Activated CD4-positive, alpha-beta memory T cell treated with anti-CD3 and anti-CD28 coated beads, Interleukin-2, amount 10 ng/mL, durations not matched to agents 7 days and 5 days (primary cell): Measurements from ENCODE around the gene GNLY. TPM values are rescaled to one million over a fixed set of nuclear protein-coding genes. Genes with fewer than 3 reads are reported as not detected.

Experiments
- CTCF ChIA-PET: fragments of 350-600 bp; sonication (Branson Sonifier 250); formaldehyde crosslinking; loops from one replicate; lab custom pipeline; 2021; ENCODE audit warnings: antibody characterized with exemption, inconsistent platforms; lab: Charles Lee
- POLR2A ChIA-PET: fragments of 350-600 bp; sonication (Branson Sonifier 250); formaldehyde crosslinking; loops from one replicate; lab custom pipeline; 2021; ENCODE audit warnings: antibody characterized with exemption; lab: Charles Lee
- DNase-seq: peaks from one replicate; pipeline ENCODE4 v3.0.0-alpha.2; 2020
- H3K27ac Mint-ChIP-seq: one replicate; pipeline ENCODE4 v1.8.0; 2021; ENCODE audit warnings: mild to moderate bottlenecking, mixed read lengths
- H3K27me3 Mint-ChIP-seq: one replicate; pipeline ENCODE4 v1.8.0; 2021; ENCODE audit warnings: mixed read lengths
- H3K36me3 Mint-ChIP-seq: one replicate; pipeline ENCODE4 v1.8.0; 2021; ENCODE audit warnings: low read depth, mixed read lengths
- H3K4me1 Mint-ChIP-seq: one replicate; pipeline ENCODE4 v1.8.0; 2021; ENCODE audit warnings: mixed read lengths
- H3K4me3 Mint-ChIP-seq: one replicate; pipeline ENCODE4 v1.8.0; 2021; ENCODE audit warnings: mild to moderate bottlenecking, mixed read lengths
- H3K9me3 Mint-ChIP-seq: one replicate; pipeline ENCODE4 v1.8.0; 2021; ENCODE audit warnings: mixed read lengths
- total RNA-seq, 2 experiments: library from RNA; stranded (reverse); gene quantifications; one replicate each; pipeline ENCODE4 v1.2.3, GENCODE V29; 2021

Gene GNLY
- total RNA-seq, 2 experiments from 2014 or later, result 569 to 599 TPM

- H3K9me3 Mint-ChIP-seq, result no peaks in the 10 kb centered on the region
- H3K27ac Mint-ChIP-seq, result no peak overlapping the region
- no peak for DNase-seq
- H3K4me1 Mint-ChIP-seq, result peaks cover 9% of the 10 kb centered on the region
- ChIA-PET CTCF (interaction anchor here (1.3 to 1.6 kb wide), 3 partner anchors 18 to 54 kb away, joined by 3 read pairs; no protein-coding TSS in a partner anchor), POLR2A (no interaction called here)
- no peaks in the 10 kb centered on the region for H3K36me3 Mint-ChIP-seq
- peaks cover 40% of the 10 kb centered on the region for H3K27me3 Mint-ChIP-seq
- H3K4me3 Mint-ChIP-seq, result no peak overlapping the region
Measured at GRCh38 chr2:85733121-85733960, 39.2 kb downstream of the GNLY start.

GRCh38 chr2:85734015-85734414 lies 39.9 kb downstream of the GNLY start:
- Mint-ChIP-seq H3K9me3 (no peaks in the 10 kb centered on the region), H3K4me1 (peaks cover 9% of the 10 kb centered on the region), H3K4me3 (no peak overlapping the region), H3K27me3 (peaks cover 44% of the 10 kb centered on the region), H3K27ac (no peak overlapping the region), H3K36me3 (no peaks in the 10 kb centered on the region)
- POLR2A ChIA-PET, result no interaction called here
- CTCF ChIA-PET, result interaction anchor here (1.3 kb wide), 1 partner anchor 55 kb away, joined by 3 read pairs; no protein-coding TSS in a partner anchor
- no peak for DNase-seq

- CTCF ChIA-PET, result interaction anchor here (0.9 kb wide), 1 partner anchor 10 kb away, joined by 3 read pairs; no protein-coding TSS in a partner anchor
- H3K9me3 Mint-ChIP-seq, result no peaks in the 10 kb centered on the region
- DNase-seq, result no peak
- H3K4me3 Mint-ChIP-seq, result no peak overlapping the region
- no peaks in the 10 kb centered on the region for H3K4me1 Mint-ChIP-seq
- no peaks in the 10 kb centered on the region for H3K36me3 Mint-ChIP-seq
- H3K27ac Mint-ChIP-seq, result no peak overlapping the region
- peaks cover 46% of the 10 kb centered on the region for H3K27me3 Mint-ChIP-seq
- POLR2A ChIA-PET, result no interaction called here
Measured at GRCh38 chr2:85734942-85735608, 40.9 kb downstream of the GNLY start.

- no peak overlapping the region for H3K27ac Mint-ChIP-seq
- ChIA-PET CTCF (interaction anchor here (0.9 kb wide), 1 partner anchor 9 kb away, joined by 3 read pairs; no protein-coding TSS in a partner anchor), POLR2A (no interaction called here)
- peaks cover 52% of the 10 kb centered on the region for H3K27me3 Mint-ChIP-seq
- no peak overlapping the region for H3K4me3 Mint-ChIP-seq
- no peaks in the 10 kb centered on the region for H3K9me3 Mint-ChIP-seq
- no peak for DNase-seq
- no peaks in the 10 kb centered on the region for H3K4me1 Mint-ChIP-seq
- no peaks in the 10 kb centered on the region for H3K36me3 Mint-ChIP-seq
Measured at GRCh38 chr2:85735691-85736090, 41.5 kb downstream of the GNLY start.

GRCh38 chr2:85736456-85737355 lies 42.5 kb downstream of the GNLY start:
- no peaks in the 10 kb centered on the region for H3K9me3 Mint-ChIP-seq
- no peak for DNase-seq
- POLR2A ChIA-PET, result no interaction called here
- H3K36me3 Mint-ChIP-seq, result no peaks in the 10 kb centered on the region
- H3K27me3 Mint-ChIP-seq, result peaks cover 61% of the 10 kb centered on the region
- H3K27ac Mint-ChIP-seq, result no peak overlapping the region
- no peak overlapping the region for H3K4me3 Mint-ChIP-seq
- CTCF ChIA-PET, result interaction anchor here (0.6 to 1.1 kb wide), 5 partner anchors 10 to 105 kb away, joined by 3 to 4 read pairs (median 4); no protein-coding TSS in a partner anchor
- H3K4me1 Mint-ChIP-seq, result no peaks in the 10 kb centered on the region

- H3K36me3 Mint-ChIP-seq, result no peaks in the 10 kb centered on the region
- no peak overlapping the region for H3K4me3 Mint-ChIP-seq
- peaks cover 68% of the 10 kb centered on the region for H3K27me3 Mint-ChIP-seq
- no peaks in the 10 kb centered on the region for H3K4me1 Mint-ChIP-seq
- H3K27ac Mint-ChIP-seq, result no peak overlapping the region
- CTCF ChIA-PET, result interaction anchor here (1.1 kb wide), 1 partner anchor 9 kb away, joined by 4 read pairs; no protein-coding TSS in a partner anchor
- DNase-seq, result no peak
- POLR2A ChIA-PET, result no interaction called here
- no peaks in the 10 kb centered on the region for H3K9me3 Mint-ChIP-seq
Measured at GRCh38 chr2:85737481-85737880, 43.3 kb downstream of the GNLY start.

- Mint-ChIP-seq H3K27me3 (peaks cover 70% of the 10 kb centered on the region), H3K4me3 (no peak overlapping the region), H3K4me1 (no peaks in the 10 kb centered on the region), H3K9me3 (no peaks in the 10 kb centered on the region), H3K27ac (no peak overlapping the region), H3K36me3 (no peaks in the 10 kb centered on the region)
- DNase-seq, result no peak
- ChIA-PET CTCF (interaction anchor here (1.1 kb wide), 1 partner anchor 9 kb away, joined by 3 read pairs; no protein-coding TSS in a partner anchor), POLR2A (no interaction called here)
Measured at GRCh38 chr2:85737961-85738360, 43.8 kb downstream of the GNLY start.

- Mint-ChIP-seq H3K4me1 (no peaks in the 10 kb centered on the region), H3K36me3 (no peaks in the 10 kb centered on the region), H3K27me3 (peaks cover 84% of the 10 kb centered on the region), H3K4me3 (no peak overlapping the region), H3K27ac (no peak overlapping the region), H3K9me3 (no peaks in the 10 kb centered on the region)
- DNase-seq, result no peak
- ChIA-PET CTCF (interaction anchor here (0.9 to 1.7 kb wide), 4 partner anchors 11 to 149 kb away, joined by 3 to 5 read pairs (median 4); no protein-coding TSS in a partner anchor), POLR2A (no interaction called here)
Measured at GRCh38 chr2:85740193-85740592, 46.0 kb downstream of the GNLY start.

GRCh38 chr2:85741211-85741832 lies 47.2 kb downstream of the GNLY start:
- CTCF ChIA-PET, result interaction anchor here (0.6 to 1.7 kb wide), 5 partner anchors 10 to 175 kb away, joined by 3 to 5 read pairs (median 3); no protein-coding TSS in a partner anchor
- Mint-ChIP-seq H3K27me3 (peaks cover 85% of the 10 kb centered on the region), H3K9me3 (no peaks in the 10 kb centered on the region), H3K4me1 (no peaks in the 10 kb centered on the region), H3K36me3 (no peaks in the 10 kb centered on the region), H3K27ac (no peak overlapping the region), H3K4me3 (no peak overlapping the region)
- no peak for DNase-seq
- POLR2A ChIA-PET, result no interaction called here

- Mint-ChIP-seq H3K4me3 (no peak overlapping the region), H3K9me3 (no peaks in the 10 kb centered on the region), H3K27me3 (peaks cover 86% of the 10 kb centered on the region), H3K4me1 (no peaks in the 10 kb centered on the region), H3K36me3 (no peaks in the 10 kb centered on the region), H3K27ac (no peak overlapping the region)
- DNase-seq, result no peak
- POLR2A ChIA-PET, result interaction anchor here (0.6 kb wide), 1 partner anchor 61 kb away, joined by 3 read pairs; no protein-coding TSS in a partner anchor
- CTCF ChIA-PET, result interaction anchor here (0.6 to 1.7 kb wide), 4 partner anchors 9 to 176 kb away, joined by 3 to 5 read pairs (median 4); no protein-coding TSS in a partner anchor
Measured at GRCh38 chr2:85741833-85742455, 47.8 kb downstream of the GNLY start.

GRCh38 chr2:85743304-85743978 lies 49.3 kb downstream of the GNLY start:
- CTCF ChIA-PET, result interaction anchor here (0.6 to 2.3 kb wide), 3 partner anchors 71 to 301 kb away, joined by 3 to 7 read pairs (median 3); partner anchors contain the start of gene ST3GAL5
- no peak overlapping the region for H3K27ac Mint-ChIP-seq
- no peaks in the 10 kb centered on the region for H3K36me3 Mint-ChIP-seq
- POLR2A ChIA-PET, result no interaction called here
- no peaks in the 10 kb centered on the region for H3K4me1 Mint-ChIP-seq
- no peaks in the 10 kb centered on the region for H3K9me3 Mint-ChIP-seq
- peaks cover 92% of the 10 kb centered on the region for H3K27me3 Mint-ChIP-seq
- DNase-seq, result no peak
- no peak overlapping the region for H3K4me3 Mint-ChIP-seq
